ENCODE results near the gene NEDD8.
A peak's percentile ranks its signal among the peaks of the same experiment; 100 is the strongest.

NEDD8 gene

DNA sequence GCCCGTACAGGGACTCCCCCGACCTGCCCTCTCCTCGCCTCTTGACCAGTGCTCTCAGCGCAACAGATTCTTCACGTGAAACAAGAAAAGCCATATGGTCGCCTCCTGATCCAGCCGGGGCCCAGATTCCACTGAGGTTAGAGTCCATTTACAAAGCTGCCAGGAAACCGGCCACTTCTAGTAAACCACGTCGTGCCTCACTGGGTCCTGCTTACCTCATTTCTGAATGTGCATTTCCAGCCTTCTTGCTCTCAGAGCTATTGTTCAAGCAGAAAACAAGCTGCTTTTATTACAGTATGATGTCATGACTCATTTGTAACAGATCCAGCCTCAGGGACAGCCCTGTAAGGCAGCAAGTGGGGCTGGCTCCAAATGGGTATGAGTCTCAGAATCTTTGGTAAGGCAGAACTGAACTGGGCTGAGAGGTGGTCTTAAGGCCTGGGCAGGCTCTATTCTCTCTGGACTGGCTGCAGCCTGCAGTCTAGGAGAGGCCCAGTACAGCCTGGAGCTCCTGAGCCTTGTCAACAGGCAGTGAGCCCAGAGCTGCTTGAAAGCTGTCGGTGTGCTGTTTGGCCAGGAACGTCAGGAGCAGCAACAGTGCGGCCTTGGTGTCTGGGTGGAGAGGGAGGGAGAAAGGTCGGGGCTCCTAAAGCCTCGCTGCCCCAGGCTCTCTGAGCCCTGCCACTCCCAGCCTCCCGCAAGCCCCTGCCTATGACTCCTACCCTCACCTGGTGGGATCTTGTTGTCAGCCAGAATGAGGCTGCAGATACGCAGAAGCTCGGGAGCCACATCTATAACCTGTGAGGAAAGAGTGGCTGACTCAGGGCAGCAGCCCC is 52.0 kb downstream of the NEDD8 start:
- DNase-seq (ENCODE audit: low read depth, low spot score): peak; percentile 91

DNA sequence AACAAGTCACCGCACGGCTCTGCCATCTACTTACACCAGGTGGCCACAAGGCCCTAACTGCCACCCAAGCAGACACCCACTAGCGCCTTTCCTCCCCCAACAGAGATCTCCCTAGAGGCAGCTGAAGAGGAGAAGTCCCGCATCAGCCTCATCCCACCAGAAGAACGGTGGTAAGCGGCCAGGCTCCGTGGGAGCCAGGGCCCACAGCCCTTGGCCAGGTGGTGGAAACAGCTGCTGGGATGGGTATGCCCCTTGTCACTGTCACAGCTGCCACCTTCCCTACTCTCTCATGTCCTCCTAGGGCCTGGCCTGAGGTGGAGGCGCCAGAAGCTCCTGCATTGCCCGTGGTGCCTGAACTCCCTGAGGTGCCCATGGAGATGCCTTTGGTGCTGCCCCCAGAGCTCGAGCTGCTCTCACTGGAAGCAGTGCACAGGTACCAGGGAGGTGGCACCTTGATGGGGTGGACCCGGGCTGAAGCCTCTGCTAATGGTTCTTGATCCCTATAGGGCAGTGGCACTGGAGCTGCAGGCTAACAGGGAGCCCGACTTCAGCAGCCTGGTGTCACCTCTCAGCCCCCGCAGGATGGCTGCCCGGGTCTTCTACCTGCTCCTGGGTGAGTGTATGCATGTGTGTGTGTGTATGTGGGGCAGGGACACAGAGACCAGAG is 52.7 kb downstream of the NEDD8 start:
- DNase-seq (ENCODE audit: low read depth, low spot score): no peak

DNA sequence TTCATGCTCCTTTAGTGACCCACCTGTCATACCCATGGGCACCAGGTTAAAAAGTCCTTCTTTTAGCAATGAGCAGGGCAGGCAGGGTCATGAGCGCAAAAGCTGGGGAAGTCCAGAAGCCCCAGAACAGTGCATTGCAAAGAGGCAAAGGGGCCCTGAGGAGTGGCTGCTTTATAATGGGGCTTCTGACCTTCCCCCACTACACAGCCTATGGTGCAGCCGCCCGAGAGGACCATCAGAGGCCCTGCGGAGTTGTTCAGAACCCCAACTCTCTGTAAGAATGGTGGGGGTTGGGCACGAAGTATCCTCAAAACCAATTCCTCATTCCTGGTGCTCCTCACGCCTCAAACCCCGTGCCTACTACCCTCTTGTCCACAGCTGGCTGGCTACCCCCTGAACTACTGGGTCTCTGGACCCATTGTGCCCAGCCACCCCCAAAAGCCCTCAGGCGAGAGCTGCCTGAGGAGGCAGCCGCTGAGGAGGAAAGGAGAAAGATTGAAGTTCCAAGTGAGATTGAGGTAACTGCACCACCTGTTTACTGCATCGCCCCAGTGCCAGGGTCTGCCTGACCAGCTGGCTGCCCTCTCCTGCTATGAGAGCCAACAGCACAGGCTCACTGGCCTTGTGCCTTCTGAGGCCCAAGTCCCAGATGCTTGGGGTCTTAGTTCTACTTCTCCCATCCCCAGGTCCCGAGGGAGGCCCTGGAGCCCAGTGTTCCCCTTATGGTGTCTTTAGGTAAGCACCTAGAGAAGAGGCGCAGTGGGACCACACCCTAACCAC is 53.6 kb downstream of the NEDD8 start:
- DNase-seq (ENCODE audit: low read depth, low spot score): no peak

- no peak for DNase-seq (ENCODE audit: low read depth, low spot score)
Observed at GRCh38 chr14:24177891-24178290, 54.3 kb downstream of the NEDD8 start.

GRCh38 chr14:24177041-24177825 is 54.9 kb downstream of the NEDD8 start:
- DNase-seq (ENCODE audit: low read depth, low spot score): no peak

- no peak for DNase-seq (ENCODE audit: low read depth, low spot score)
Observed at GRCh38 chr14:24176599-24176998, 55.6 kb downstream of the NEDD8 start.

- no peak for DNase-seq (ENCODE audit: low read depth, low spot score)
Observed at GRCh38 chr14:24172871-24173281, 59.3 kb downstream of the NEDD8 start.

- peak; percentile 58 for DNase-seq (ENCODE audit: low read depth, low spot score)
Observed at GRCh38 chr14:24172261-24172860, 59.8 kb downstream of the NEDD8 start.

GRCh38 chr14:24171422-24172260 is 60.5 kb downstream of the NEDD8 start, which contains the start of gene REC8:
REC8 (plus strand) TSS chr14:24172080; CDS start chr14:24172553, 473 bp downstream.
- DNase-seq (ENCODE audit: low read depth, low spot score): peak; percentile 99

GRCh38 chr14:24167469-24168114 is 64.6 kb downstream of the NEDD8 start:
- no peak for DNase-seq (ENCODE audit: low read depth, low spot score)
